NCI-H2196 treated with DMSO at 0.1 percent for 48 hours (cell line): ENCODE results near the gene RNFT2.
"Not testable (repeated sequence)": the region's sequence is repeated elsewhere in the genome, so short reads cannot be mapped to it uniquely, and the experiment has no call there.

Experiments used
- DNase-seq: peaks from one replicate; lab custom pipeline; 2025; ENCODE audit not compliant: unreplicated experiment; lab: John Stamatoyannopoulos, UW

RNFT2 gene

DNA sequence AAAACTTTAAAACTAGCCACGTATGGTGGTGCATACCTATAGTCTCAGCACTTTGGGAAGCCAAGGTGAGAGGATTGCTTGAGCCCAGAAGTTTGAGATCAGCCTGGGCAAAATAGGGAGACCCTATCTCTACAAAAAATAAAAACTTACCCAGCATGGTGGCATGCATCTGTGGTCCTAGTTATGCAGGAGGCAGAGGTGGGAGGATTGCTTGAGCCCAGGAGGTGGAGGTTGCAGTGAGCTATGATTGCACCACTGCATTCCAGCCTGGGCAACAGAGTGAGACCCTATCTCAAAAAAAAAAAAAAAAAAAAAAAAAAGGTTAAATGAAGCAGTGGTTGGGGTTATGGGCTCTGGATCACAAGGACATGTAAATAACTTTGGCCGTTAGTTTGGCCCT lies 4.7 kb downstream of the RNFT2 start:
- not testable (repeated sequence) for DNase-seq

DNA sequence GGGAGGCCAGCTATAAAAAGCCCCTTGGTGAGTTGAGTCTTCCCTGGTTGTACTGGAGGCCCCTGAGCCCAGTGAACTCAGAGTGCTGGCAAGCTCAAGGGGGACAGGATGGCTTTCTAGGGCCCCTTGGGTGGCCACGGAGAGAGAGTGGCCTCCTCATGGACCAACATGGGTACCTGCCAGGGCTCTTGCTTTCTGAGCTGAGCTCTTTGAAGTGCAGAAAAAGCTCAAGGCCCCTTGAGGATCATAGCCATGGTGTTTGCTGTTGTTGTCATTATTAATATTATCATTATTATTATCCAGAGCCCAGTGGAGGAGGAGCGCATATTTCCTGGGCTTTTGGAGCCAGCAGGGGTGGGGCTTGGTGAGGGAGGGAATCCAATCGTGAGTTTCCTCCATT lies 6.7 kb downstream of the RNFT2 start:
- no peak for DNase-seq

DNA sequence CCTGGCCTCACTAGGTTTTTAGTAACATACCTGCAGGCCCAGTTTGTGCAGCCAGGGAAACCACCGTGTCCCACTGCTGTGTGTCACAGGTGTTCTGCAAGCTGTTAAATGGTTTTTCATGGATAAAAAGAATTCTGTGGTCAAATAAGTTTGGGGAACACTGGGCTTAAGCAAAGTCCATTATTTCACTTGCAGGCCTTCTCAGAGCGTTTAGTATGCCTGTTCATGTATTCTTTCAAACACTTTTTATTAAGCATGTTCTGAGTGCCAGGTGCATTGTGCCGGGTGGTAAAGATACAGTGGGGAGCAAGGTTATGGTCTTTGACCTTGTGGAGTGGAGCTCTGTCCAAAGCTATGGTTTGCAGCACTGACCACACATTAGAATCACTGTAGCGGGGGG lies 7.4 kb downstream of the RNFT2 start:
- no peak for DNase-seq

DNA sequence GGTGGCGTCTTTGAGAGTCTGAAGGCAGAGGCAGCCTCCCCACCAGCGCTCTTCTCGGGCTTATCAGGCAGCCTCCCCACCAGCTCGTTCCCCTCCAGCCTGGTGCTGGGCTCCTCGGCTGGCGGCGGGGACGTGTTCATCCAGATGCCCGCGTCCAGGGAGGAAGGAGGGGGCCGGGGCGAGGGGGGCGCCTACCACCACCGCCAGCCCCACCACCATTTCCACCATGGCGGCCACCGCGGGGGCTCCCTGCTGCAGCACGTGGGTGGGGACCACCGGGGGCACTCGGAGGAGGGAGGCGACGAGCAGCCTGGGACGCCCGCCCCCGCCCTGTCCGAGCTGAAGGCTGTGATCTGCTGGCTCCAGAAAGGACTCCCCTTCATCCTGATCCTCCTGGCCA lies 11.8 kb downstream of the RNFT2 start:
- no peak for DNase-seq

DNA sequence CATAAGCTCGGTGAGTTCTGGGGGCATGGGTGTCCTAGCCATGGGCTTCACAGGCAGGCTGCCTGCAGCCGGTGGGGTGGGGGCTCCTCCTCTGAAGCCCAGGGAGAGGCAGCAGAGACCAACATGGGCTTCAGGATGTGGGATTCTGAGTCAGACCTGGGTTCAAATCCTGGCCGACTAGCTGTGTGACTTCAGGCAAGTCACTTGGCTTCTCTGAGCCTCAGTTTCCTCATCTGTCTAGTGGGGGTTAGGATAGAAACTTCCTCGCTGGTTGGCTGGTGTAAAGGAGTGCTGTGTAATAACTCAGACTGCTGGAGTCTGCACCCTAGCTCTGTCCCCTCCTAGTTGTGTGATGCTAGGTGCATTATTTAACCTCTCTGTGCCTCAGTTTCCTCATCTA lies 12.2 kb downstream of the RNFT2 start:
- no peak for DNase-seq

DNA sequence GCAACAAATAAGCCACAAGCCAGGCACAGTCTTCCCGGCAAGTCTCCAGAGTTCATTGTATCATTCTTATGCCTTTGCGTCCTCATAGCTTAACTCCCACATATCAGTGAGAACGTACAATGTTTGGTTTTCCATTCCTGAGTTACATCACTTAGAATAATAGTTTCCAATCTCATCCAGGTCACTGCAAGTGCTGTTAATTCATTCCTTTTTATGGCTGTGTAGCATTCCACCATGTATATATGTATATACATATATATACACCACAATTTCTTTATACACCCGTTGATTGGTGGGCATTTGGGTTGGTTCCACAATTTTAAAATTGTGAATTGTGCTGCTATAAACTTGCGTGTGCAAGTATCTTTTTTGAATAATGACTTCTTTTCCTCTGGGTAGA lies 16.0 kb downstream of the RNFT2 start:
- DNase-seq = not testable (repeated sequence)

DNA sequence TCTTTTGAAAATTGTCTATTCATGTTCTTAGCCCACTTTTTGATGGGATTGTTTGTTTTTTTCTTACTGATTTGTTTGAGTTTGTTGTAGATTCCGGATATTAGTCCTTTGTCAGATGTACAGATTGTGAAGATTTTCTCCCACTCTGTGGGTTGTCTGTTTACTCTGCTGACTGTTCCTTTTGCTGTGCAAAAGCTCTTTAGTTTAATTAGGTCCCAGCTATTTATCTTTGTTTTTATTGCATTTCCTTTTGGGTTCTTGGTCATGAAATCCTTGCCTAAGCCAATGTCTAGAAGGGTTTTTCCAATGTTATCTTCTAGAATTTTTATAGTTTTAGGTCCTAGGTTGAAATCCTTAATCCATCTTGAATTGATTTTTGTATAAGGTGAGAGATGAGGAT lies 16.7 kb downstream of the RNFT2 start:
- not testable (repeated sequence) for DNase-seq

DNA sequence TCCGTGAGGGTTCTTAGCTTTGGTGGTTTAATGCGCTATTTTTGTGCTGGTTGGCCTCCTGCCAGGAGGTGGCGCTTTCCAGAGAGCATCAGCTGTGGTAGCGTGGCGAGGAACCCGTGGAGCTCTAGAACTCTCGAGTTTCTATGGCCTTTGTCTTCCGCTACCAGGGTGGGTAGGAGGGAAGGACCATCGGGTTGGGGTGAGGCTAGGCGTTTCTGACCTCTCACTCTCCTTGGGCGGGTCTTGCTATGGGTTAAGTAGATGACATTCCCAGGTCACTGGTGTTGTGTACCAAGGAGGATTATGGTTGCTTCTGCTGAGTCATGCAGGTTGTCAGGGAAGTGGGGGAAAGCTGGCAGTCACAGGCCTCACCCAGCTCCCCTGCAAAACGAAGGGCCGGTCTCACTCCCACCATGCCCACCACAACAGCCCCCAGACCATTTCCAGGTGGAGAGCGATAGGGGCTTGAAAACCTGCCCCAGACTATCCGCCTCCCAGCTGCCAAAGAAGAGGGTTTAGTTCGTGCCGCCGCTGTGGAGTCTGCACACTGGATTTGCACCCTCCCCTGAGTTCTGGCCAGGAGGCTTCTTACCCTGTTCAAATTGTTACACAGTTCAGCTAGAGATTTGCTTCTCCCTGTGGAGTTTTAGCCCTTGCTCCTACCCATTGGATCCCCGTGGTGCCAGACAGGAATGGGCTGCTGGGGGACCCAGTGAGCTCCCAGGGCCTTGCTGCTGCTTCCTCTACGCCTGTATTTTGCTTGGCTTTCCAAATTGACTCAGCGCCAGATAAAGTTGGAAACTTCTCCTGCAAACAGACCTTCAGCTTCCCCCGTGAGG lies 21.9 kb downstream of the RNFT2 start:
- DNase-seq = no peak

DNA sequence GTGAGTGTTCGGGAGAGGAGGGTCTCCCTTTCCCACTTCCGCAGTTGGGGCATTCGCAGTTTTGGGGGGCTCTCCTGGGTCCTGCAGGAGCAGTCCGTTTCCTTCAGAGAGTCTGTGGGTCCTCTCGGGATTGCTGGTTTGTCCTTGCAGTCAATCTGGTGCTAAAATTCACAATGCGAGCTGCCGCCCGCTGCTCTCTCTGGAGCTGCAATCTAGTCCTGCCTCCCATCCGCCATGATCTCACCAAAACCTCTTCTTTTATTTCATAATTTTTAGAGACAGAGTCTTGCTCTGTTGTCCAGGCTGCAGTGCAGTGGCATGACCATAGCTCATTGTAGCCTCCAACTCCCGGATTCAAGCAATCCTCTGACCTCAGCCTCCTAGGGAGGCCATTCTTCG lies 22.5 kb downstream of the RNFT2 start:
- no peak for DNase-seq

DNA sequence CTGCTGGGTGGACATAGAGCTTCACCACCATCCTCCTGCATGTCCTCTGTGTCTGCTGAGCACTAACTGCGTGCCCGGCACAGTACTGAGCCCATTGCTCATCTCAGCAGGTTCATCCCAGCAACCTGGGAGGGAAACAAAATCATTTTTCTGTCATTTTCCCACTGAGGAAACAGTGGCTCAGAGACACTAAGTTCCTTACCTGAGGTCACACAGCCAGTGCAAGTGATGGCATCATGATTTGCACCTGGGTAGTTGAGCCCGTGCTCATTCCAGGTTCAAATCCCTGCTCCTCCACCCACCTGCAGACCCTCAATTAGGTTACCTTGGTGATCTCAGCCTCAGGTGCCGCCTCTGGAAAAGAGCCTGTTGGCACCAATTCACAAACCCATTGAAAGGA lies 23.4 kb downstream of the RNFT2 start:
- no peak for DNase-seq

DNA sequence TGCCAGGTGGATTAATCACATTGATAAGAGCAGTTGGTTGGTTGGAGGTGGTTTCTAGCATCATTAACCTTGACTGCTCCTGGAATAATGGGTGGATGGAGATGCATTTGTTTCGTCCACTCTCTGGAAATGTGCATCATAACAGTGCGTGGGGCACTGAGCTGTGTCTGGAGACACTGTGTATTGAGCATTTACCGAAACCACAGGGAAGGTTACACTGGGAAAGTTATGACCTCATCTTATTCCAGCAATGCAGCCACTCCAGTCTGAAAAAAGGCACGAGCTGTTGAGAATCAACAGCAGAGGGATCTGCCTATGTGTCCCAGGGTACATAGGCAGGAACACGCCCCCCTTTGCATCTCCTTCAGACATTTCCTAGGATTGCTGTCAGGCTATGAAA lies 27.2 kb downstream of the RNFT2 start:
- no peak for DNase-seq

DNA sequence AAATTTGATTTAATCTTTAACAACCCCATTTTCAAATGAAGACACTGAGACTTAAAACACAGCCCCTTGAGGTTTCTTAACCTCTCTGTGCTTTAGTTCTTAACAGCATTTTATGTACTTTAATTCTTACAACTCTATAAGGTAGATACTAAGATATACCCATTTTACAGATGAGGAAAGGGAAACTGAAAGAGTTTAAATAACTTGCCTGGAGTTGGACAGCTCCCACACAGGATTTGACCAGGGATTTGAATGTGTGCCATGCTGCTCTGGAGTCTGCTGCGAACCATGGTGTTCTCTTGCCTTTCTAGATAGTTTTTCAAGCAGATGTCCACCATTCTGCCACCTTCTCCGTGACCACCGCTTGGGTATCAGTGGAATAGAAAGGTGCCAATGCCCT lies 28.2 kb downstream of the RNFT2 start:
- no peak for DNase-seq

DNA sequence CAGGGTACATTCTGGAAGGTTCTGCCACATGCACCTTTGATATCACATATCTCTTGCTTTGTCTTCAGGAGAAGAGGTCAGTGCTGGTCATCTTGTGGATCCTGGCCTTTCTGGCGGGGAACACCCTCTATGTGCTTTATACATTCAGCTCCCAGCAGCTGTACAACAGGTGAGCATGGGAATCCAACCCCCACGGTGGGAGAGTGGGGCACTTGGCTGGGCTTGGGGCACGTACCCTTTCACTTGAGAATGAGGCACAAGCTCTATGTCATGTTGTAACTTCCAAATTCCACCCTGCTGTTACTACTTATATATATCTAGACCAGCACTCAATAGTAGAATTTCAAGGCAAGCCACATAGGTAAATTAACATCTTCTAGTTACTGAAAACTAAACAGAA lies 28.6 kb downstream of the RNFT2 start:
- no peak for DNase-seq

DNA sequence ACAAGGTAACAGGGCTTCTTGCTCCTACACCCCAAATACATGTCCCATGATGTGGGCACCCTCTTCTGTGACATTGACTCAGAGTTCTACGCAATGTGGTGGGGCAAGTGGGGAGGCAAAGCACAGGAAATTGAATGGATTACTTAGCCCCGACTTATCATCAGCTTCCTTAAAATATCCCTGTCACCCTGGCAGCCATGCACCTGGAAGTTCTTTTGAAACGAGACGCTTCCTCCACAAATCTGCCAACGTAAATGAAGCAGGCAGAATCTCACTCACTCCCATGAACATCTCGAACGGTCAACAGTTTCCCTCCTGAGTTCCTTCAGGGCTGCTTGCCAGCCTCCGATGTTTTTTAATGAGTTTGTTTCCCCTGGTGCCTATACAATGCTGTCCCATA lies 33.5 kb downstream of the RNFT2 start:
- no peak for DNase-seq

DNA sequence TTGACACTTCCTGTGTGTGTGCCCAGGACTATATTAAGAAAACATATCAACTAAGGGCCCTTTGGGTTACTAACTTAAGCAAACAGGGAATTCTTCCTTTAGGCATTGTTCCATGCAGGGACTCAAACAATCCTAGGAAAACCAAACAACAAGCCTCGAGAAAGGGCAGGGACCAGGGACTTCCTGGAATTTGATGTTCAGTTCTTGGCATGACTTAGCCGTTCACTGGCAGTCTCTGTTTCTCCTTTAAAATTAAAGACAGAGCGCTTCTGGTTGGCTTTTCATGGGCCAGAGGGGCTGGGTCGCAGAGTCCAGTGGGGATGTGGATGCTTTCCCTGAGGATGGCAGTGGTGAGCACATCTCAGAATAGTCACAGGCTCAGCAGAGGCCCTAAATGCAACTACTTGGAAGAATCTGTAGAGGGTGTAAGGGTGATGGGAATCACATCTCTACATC lies 35.2 kb downstream of the RNFT2 start:
- DNase-seq = no peak

DNA sequence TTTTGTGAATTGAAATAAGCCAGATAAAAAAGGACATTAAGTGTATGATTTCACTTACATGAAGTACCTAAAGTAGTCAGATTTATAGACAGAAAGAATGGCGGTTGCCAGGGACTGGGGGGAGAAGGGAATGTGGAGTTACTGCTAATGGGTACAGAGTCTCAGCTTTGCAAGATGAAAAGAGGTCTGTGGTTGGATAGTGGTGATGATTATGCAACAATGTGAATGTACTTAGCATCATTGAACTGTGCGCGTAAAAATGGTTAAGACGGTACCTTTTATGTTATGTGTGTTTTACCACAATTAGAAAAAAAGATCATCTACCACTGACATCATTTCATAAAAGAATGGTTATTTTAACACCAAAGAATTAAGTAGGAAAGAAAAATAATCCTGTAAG lies 35.9 kb downstream of the RNFT2 start:
- DNase-seq = no peak

DNA sequence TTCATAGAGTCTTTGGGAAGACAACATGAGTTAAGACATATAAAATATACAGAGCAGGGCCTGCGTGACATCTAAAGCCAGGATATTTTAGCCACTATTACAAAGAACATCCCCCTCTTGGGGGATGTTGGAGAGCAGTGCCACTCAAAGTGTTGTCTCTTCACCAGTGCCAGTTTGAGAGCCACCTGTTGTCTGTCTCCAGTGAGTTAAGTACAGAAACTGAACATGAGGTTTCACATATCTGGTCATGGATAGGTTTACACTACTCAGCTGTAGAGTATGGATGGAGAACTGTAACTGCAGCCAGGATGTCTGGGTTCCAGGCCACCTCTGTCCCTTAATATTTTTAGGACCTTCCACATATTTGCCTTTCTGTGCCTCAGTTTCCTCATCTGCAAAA lies 39.1 kb downstream of the RNFT2 start:
- no peak for DNase-seq

DNA sequence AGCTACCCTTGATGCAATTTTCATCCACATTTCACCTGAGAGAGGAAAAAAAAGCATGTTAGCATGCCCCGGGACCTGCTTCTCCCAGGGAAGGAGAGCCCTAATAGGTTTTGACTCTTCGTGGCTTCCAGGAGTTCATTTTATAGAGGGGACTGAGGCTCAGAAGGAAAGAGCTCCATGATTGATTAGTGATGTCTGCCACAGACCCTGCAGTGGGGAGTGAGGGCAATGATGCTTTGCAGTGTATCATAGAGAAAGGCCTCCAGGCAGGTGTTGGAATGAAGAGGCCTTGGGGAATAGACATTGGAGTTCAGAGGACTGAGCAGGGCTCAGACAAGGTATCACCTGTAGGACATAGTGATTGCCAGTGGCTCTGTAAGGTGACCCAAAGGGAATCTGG lies 41.5 kb downstream of the RNFT2 start:
- no peak for DNase-seq

DNA sequence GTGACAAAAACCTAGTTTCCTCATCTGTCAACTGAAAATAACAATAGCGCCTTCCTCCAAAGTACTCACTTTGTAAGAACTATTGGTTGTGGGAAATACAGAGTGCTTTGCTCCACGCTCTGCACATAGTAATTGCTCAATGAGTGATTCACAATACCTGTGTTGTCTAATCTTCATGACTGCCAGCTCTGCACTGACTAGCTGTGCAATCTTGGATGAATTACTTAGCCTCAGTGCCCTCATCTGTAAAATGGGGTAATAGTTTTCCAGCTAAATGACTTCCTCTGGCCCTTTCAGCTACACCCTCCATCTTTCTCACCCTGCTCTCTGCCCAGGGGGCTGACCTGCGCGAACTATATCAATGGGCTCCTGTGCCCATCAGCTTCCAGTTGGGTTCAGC lies 42.8 kb downstream of the RNFT2 start:
- DNase-seq = no peak

DNA sequence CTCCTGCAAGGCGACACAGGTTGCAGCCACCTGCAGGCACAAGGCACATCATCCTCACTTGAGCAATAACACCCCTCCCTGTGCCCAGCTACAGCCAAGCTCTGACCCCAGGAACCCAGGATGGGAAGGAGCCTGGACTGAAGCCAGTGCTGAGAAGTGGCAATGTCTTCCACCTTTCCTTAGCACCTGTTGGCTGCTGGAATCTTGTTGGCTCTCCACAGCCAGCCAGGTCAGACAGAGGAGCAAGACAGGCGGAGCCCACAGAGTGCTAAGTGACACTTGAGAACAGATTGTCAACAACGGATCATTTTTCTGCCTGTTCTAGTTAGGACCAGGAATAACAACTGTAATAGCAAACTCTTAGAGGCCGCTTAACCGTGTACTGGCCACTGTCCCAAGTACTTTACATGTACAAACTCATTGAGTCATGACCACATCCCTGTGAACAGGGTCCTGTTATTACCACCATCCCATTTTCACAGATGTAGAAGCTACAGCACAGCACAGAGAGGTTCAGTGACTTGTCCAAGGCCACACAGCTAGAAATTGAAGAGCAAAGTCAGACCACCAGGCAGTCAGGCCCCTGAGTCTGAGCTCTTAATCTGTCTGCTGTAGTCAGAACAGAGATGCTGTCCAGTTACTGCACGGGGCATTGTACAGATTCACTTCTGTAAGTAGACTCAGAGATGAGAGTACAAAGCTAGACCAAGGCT lies 45.6 kb downstream of the RNFT2 start:
- DNase-seq = peak; percentile 63

DNA sequence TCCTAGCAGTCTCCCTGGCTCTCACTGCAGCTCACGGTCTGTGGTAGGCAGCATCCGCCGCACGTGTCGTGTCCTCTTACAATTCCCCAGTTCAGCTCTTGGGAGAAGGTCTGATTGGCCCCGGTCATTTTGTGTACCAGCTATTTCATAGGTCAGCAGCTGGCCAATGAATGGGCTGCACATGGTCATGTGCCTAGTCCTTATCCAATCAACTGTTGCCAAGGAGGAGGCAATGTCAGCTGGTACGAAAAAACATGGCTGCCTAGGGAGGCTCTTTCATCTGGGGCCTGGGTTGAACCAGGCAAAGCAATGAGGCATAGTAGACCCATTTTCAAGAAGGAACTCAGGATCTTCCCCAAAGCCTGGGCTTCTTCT lies 46.1 kb downstream of the RNFT2 start:
- DNase-seq = no peak

DNA sequence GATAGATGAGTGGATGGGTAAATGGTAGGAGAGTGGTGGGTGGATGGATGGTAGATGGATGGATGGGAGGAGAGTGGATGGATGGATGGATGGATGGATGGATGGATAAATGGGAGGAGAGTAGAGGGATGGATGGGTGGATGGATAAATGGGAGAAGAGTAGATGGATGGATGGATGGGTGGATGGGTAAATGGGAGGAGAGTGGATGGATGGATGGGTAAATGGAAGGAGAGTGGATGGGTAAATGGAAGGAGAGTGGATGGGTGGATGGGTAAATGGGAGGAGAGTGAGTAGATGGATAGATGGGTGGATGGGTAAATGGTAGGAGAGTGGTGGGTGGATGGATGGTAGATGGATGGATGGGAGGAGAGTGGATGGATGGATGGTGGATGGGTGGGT lies 51.4 kb downstream of the RNFT2 start:
- not testable (repeated sequence) for DNase-seq

DNA sequence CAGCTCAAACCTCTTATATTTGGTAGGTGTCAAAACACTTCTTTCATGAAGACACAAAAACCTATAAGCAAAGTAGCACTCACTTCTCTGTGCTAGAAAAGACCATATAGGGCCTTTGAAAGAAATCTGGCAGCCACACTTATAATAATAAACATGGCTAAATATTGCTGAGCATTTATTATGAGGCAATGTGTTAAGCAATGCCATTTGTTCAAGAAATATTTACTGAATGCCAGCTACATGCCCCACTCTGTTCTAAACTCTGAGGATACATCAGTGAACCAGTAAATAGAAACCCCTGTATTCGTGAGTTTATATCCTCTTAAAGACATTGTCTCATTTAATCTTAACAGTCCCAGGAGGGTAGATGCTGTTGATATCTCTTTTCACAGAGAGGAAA lies 52.0 kb downstream of the RNFT2 start:
- no peak for DNase-seq
